Choroid plexus epithelial cell (primary cell): ENCODE data around the gene NKX6-2.
"Not testable (repeated sequence)": the region's sequence is repeated elsewhere in the genome, so short reads cannot be mapped to it uniquely, and the experiment has no call there.

Experiments used
- DNase-seq: peaks from one replicate; pipeline ENCODE4 v3.0.0-alpha.2; 2010; ENCODE audit warnings: low read depth
- H3K4me3 ChIP-seq: 2 replicates; pipeline ENCODE4 v1.5.1; 2011; ENCODE audit warnings: low read depth, mild to moderate bottlenecking, control low read depth, low read length, moderate library complexity
- TF ChIP-seq, protein P1 (sequence below): conservative IDR thresholded peaks from 2 replicates; pipeline ENCODE4 v1.5.1; 2011; ENCODE audit warnings: low read depth, mild to moderate bottlenecking, control low read depth, inconsistent platforms, low read length, moderate library complexity

Gene NKX6-2

DNA sequence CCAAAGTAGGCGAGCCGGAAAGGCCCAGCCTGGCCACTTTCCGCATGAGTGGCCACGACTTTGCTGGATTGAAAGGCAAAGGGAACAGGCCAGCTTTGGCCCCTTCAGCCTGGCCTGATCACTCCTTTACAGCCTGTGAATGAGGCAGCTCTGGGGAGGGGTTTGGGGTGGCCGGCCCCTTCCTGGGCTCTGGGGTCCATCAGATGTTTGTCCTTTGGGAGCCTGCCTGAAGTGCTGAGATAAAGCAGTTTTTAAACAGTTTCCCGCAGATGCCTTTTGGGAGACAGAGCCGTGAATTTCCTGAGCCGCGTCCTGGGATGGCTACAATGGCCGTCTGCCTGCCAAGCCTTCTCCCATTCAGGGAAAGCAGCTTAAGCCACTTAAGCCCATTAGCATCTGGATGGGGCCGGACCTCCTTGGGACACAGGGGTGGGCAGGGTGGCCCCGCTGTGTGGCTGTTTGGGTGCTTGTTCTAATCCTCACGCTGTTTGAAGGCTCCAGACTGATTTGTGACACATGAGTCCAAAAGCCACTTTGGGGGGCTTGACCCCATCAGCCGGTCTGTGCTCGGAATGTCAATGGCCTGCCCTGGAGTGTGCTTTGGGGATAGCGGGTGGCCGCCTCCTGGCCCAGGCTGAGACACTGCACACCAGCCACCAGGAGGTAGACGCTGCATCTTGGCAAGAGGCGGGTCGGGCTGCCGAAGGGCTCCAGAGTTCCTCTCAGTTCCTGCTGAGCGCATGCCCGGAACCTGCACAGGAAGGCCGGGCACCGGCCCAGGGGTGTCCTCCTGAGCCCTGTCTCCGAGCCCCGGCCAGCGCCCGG, 38.9 kb downstream of the NKX6-2 start:
- TF ChIP-seq, protein P1, sequence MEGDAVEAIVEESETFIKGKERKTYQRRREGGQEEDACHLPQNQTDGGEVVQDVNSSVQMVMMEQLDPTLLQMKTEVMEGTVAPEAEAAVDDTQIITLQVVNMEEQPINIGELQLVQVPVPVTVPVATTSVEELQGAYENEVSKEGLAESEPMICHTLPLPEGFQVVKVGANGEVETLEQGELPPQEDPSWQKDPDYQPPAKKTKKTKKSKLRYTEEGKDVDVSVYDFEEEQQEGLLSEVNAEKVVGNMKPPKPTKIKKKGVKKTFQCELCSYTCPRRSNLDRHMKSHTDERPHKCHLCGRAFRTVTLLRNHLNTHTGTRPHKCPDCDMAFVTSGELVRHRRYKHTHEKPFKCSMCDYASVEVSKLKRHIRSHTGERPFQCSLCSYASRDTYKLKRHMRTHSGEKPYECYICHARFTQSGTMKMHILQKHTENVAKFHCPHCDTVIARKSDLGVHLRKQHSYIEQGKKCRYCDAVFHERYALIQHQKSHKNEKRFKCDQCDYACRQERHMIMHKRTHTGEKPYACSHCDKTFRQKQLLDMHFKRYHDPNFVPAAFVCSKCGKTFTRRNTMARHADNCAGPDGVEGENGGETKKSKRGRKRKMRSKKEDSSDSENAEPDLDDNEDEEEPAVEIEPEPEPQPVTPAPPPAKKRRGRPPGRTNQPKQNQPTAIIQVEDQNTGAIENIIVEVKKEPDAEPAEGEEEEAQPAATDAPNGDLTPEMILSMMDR = no peak

DNA sequence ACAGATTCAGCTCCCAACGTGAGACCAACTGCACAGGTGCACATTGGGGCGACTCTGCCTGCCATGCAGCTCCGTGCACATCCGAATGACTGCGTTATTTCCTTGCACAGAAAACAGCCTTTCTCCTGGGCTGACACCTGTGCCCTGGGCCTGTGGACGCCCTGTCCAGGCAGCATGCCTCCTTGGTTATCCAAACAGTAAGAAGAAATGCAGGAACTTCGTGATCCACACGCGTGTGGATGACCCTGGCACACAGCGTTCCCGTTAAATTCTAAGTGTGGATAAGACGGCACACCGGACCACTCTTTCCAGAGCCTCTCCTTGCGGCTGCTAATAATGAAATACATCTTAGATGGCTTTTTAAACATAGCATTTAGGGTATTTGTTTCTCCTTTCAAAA, 39.6 kb downstream of the NKX6-2 start:
- TF ChIP-seq, protein P1 = no peak
- H3K4me3 ChIP-seq = no peak overlapping the region
- no peak for DNase-seq

More for the DNA sequence above, 38.9 kb downstream of the NKX6-2 start:
- no peak for DNase-seq
- H3K4me3 ChIP-seq = no peak overlapping the region

DNA sequence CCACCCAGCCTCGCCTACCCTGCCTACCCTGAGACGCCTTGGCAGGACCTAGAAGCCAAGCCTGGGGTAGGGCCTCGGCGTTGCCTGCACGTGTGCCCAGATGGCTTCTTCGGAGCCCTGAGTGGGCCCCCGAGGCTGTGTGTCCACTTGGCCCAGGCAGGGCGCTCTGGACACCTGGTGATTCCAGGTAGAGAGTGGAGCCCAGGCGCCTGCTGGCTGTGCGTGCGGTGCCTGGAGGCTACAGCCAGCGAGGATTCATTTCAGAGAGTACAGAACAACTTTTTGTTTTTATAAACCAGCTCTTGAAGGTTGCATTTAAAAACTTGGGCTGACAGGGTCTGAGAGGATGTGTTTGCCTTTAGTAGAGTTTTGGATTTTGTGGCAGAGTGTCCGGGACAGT, 40.0 kb downstream of the NKX6-2 start:
- no peak overlapping the region for H3K4me3 ChIP-seq
- no peak for DNase-seq
- TF ChIP-seq, protein P1 = no peak

DNA sequence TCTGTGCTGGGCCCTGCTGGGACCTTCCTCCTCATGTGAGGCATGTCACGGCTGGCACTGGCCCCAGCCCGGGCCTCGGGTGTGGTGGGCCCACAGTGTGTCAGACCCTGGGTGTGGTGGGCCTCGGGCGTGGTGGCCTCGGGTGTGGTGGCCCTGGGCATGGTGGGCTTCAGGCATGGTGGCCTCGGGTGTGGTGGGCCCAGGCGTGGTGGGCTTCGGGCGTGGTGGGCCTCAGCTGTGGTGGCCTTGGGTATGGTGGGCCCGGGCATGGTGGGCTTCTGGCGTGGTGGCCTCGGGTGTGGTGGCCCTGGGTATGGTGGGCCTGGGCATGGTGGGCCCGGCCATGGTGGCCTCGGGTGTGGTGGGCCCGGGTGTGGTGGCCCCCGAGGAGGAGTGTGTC, 40.4 kb downstream of the NKX6-2 start:
- no peak for DNase-seq
- TF ChIP-seq, protein P1 = no peak

DNA sequence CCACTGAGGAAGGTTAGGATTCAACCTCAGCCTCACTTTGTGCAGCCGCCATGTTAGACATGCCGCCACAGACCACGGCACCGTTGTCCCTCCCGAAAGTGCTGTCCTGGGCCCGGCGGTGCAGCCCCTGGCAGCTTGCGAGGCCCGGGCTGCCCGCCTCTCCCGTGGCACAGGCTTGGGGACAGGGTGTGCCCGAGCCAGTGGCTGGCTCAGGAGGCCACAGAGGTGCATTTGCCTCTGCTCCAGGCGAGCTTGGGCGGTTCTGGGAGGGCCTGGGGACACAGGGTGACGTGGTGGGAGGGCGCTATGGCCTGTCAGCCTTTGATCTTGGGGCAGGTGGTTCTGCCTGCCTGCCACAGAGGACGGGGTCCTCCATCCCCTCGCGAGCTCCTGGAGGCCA, 41.1 kb downstream of the NKX6-2 start:
- H3K4me3 ChIP-seq = no peak overlapping the region
- DNase-seq = no peak
- TF ChIP-seq, protein P1 = no peak

More for the DNA sequence above, 40.4 kb downstream of the NKX6-2 start:
- H3K4me3 ChIP-seq = no peak overlapping the region

DNA sequence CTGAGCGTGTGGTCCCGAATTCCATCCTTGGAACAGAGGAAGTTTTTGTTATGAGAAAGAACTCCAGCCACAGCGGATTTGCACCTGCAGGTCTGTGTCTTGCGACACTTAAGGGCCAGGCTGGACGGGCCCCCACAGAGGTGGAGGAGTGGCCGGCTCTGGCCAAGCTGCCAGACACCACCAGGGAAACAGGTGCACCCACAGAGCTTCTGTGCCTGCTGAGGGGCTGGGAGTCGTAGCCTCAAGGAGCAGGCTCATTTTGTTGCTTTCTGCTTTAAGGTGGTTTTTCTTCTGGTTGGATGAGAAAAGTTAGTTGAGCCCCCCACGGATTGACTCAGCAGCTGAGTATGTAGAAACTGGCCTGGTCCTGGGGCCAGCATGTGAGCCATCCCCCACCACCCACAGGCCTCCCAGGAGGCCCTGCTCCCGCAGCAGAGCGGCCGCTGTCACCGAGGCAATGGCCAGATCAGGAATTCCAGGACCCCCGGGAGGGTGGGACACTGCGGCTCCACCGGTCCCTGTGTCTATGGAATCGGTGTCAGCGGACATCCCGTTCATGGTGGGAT, 41.9 kb downstream of the NKX6-2 start:
- TF ChIP-seq, protein P1 = no peak
- H3K4me3 ChIP-seq = no peak overlapping the region
- peak; percentile 48 for DNase-seq

DNA sequence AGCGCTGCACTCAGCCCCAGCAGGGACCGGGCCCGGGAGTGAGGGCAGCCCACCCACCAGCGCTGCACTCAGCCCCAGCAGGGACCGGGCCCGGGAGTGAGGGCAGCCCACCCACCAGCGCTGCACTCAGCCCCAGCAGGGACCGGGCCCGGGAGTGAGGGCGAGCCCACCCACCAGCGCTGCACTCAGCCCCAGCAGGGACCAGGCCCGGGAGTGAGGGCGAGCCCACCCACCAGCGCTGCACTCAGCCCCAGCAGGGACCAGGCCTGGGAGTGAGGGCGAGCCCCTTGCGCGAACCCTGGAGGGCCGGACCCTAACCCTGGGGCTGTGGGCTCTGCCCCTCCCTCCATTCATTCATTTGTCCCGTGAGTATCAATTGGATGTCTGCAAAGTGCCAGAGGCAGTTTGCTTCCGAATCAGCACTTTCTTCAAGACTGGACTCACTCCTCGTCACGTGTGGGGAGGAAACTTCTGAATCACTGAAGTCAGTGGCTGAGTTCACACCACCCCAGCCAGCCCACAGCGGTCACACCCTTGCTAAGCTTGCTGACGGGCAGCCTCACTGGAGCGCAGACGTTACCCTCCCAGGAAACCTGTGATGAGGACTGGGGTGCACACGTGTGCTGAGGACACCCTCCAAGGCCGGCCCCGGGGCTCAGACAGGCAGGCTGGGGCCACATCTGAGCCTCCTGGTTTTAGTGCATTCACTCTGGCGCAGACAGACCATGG, 42.6 kb downstream of the NKX6-2 start:
- peak; percentile 85 for DNase-seq
- not testable (repeated sequence) for H3K4me3 ChIP-seq
